ENCODE data around the gene LRP1.

GRCh38 chr12:57097554-57097835 is 30.8 kb upstream of the LRP1 start:
- TF ChIP-seq POLR2AphosphoS5 (IDR thresholded peaks at IDR 0.05; ENCODE audit: low read depth), result no peak
- TF ChIP-seq EZH2phosphoT487 (IDR thresholded peaks at IDR 0.05; ENCODE audit: unreplicated experiment), result no peak
- TF ChIP-seq CTCF (conservative IDR thresholded peaks at IDR 0.05; ENCODE audit: low read depth in 2 of 2), result no peak
- TF ChIP-seq CREB1 (CRISPR knock-in tag; IDR thresholded peaks at IDR 0.05; ENCODE audit: low read depth), result no peak
- no peak for TF ChIP-seq EZH2 (IDR thresholded peaks at IDR 0.05; ENCODE audit: low read depth, unreplicated experiment)
- TF ChIP-seq JUNB (IDR thresholded peaks at IDR 0.05; ENCODE audit: unreplicated experiment), result no peak
